ENCODE measurements around the gene LTBP3. TPM values are rescaled to one million over a fixed set of nuclear protein-coding genes. Genes with fewer than 3 reads are reported as not detected.

LTBP3 gene
- total and polyA plus RNA-seq, 5 donors from 2014 or later, result 9.2 to 132 (median 14.6) TPM

DNA sequence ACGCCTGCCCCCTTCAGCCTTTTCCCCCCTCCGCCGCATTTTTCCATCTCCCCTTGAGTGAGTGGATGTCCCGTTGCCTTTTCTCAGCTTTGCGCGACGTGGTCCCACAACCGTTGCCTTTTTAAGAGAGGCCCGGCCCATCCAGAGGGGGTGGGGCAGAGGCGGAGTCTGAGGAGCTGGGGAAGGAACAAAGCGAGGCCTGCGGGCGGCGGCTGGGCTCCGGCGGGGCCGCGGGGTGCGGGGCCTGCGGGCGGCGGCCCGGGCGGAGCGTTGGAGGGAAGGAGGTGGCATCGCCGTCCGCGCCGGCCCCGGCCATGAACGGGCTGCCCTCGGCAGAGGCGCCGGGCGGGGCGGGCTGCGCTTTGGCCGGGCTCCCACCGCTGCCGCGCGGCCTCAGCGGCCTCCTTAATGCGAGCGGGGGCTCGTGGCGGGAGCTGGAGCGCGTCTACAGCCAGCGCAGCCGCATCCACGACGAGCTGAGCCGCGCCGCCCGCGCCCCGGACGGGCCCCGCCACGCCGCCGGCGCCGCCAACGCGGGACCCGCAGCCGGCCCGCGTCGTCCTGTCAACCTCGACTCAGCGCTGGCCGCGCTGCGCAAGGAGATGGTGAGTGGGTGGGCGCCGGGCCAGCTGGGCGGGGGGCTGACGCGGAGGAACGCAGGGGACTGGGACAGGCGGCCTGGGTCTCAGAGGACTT is 14.3 kb upstream of the LTBP3 start, which contains the start of gene FAM89B:
Gene FAM89B (plus strand): TSS at position 183 of the 696 bp plus-strand sequence. CDS start 132 bp downstream, at position 315.
- Mint-ChIP-seq H3K36me3 (no peaks in the 10 kb centered on the region), H3K27ac (peak within 1 kb of the TSS; percentile 93 to 97 (median 95)), H3K4me1 (peaks cover 0 to 72% (median 32%) of the 10 kb centered on the region in 4 donors), H3K9me3 (peaks cover 0 to 2% (median 0%) of the 10 kb centered on the region in 7 donors), H3K4me3 (peak within 1 kb of the TSS; percentile 95 to 100 (median 98)), H3K27me3 (peaks cover 9% of the 10 kb centered on the region)
- Histone ChIP-seq H3K27me3 (ENCODE audit: control insufficient read depth, insufficient read depth, low read length) (no peaks in the 10 kb centered on the region), H3K4me3 (ENCODE audit: low read depth, low read length) (peak within 1 kb of the TSS; percentile 90), H3K4me1 (ENCODE audit: control insufficient read depth, insufficient read depth, low read length, poor library complexity, severe bottlenecking) (peaks cover 82% of the 10 kb centered on the region), H3K36me3 (ENCODE audit: control insufficient read depth, insufficient read depth, low read length) (no peaks in the 10 kb centered on the region), H3K9me3 (ENCODE audit: control insufficient read depth in 2 of 2, low read length in 2 of 2) (no peaks in the 10 kb centered on the region), H3K27ac (ENCODE audit: insufficient read depth, low read length, poor library complexity, severe bottlenecking) (peak within 1 kb of the TSS; percentile 100)
- peak; percentile 82 to 93 (median 86) for DNase-seq
- peak; percentile 19 to 26 for ATAC-seq (ENCODE audit: low read depth in 2 of 2)

- Mint-ChIP-seq H3K27ac (peak overlapping the region; percentile 93 to 97 (median 95)), H3K4me1 (peaks cover 0 to 70% (median 33%) of the 10 kb centered on the region in 4 donors), H3K36me3 (no peaks in the 10 kb centered on the region), H3K27me3 (peaks cover 9% of the 10 kb centered on the region), H3K4me3 (peak overlapping the region; percentile 95 to 100 (median 98)), H3K9me3 (peaks cover 0 to 2% (median 0%) of the 10 kb centered on the region in 7 donors)
- ATAC-seq (ENCODE audit: low read depth in 2 of 2), result no peak
- DNase-seq, result peak in 1 of 3 donors; percentile 54
- peak overlapping the region; percentile 100 for H3K27ac ChIP-seq (ENCODE audit: insufficient read depth, low read length, poor library complexity, severe bottlenecking)
- no peaks in the 10 kb centered on the region for H3K9me3 ChIP-seq (ENCODE audit: control insufficient read depth in 2 of 2, low read length in 2 of 2)
- H3K36me3 ChIP-seq (ENCODE audit: control insufficient read depth, insufficient read depth, low read length), result no peaks in the 10 kb centered on the region
- H3K4me1 ChIP-seq (ENCODE audit: control insufficient read depth, insufficient read depth, low read length, poor library complexity, severe bottlenecking), result peaks cover 79% of the 10 kb centered on the region
- H3K27me3 ChIP-seq (ENCODE audit: control insufficient read depth, insufficient read depth, low read length), result no peaks in the 10 kb centered on the region
- peak overlapping the region; percentile 60 for H3K4me3 ChIP-seq (ENCODE audit: low read depth, low read length)
Measured at GRCh38 chr11:65571940-65572339, 13.8 kb upstream of the LTBP3 start.

GRCh38 chr11:65571420-65571819 is 13.3 kb upstream of the LTBP3 start:
- H3K4me3 ChIP-seq (ENCODE audit: low read depth, low read length), result peak overlapping the region; percentile 87
- Mint-ChIP-seq H3K9me3 (peaks cover 0 to 2% (median 0%) of the 10 kb centered on the region in 7 donors), H3K27me3 (peaks cover 9% of the 10 kb centered on the region), H3K27ac (peak overlapping the region; percentile 93 to 97 (median 95)), H3K36me3 (no peaks in the 10 kb centered on the region), H3K4me1 (peaks cover 0 to 70% (median 37%) of the 10 kb centered on the region in 4 donors), H3K4me3 (peak overlapping the region; percentile 95 to 100 (median 98))
- peaks cover 79% of the 10 kb centered on the region for H3K4me1 ChIP-seq (ENCODE audit: control insufficient read depth, insufficient read depth, low read length, poor library complexity, severe bottlenecking)
- ATAC-seq (ENCODE audit: low read depth in 2 of 2) (no peak), DNase-seq (no peak)
- H3K9me3 ChIP-seq (ENCODE audit: control insufficient read depth in 2 of 2, low read length in 2 of 2), result no peaks in the 10 kb centered on the region
- peak overlapping the region; percentile 100 for H3K27ac ChIP-seq (ENCODE audit: insufficient read depth, low read length, poor library complexity, severe bottlenecking)
- H3K27me3 ChIP-seq (ENCODE audit: control insufficient read depth, insufficient read depth, low read length), result no peaks in the 10 kb centered on the region
- H3K36me3 ChIP-seq (ENCODE audit: control insufficient read depth, insufficient read depth, low read length), result no peaks in the 10 kb centered on the region

DNA sequence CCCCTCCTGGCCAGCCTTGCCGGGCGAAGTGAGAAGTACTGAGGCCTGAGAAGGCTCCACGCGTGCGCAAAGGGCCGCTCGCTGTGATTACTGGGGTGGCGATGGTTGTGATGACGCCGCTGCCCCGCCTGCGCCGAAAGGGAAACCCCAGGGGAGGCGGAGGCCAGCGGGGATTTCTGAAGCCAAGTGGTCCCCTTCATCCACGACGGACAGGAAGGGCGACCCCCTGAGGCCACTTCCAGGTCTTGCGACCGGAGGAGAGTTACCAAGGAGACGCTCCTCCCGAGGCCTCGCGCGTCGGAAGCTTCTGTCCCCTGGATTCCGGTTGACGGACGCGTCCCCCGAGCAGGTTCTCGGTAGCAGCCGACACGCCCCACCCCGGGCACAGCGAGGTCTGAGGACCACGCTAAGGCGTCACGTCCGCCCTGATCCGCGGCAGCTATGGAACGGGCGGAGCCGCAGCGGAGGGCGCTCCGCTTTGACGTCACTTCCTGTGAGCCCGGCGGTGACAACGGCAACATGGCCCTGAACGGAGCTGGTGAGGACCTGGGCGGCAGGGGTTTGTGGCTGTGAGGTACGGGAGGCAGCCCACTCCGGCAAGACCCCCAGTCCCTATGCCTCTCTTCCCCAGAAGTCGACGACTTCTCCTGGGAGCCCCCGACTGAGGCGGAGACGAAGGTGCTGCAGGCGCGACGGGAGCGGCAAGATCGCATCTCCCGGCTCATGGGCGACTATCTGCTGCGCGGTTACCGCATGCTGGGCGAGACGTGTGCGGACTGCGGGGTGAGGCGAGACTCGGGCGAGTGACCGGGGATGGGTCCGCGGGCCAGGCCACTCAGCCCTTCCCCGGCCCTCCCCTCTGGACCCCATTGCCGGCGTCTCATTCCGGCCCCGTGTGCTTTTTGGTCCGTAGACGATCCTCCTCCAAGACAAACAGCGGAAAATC is 12.1 kb upstream of the LTBP3 start, which contains the start of gene ZNRD2:
Gene ZNRD2 (plus strand): TSS at position 505 of the 946 bp plus-strand sequence. CDS start 15 bp downstream, at position 520.
- H3K36me3 Mint-ChIP-seq, result no peaks in the 10 kb centered on the region
- Histone ChIP-seq H3K27ac (ENCODE audit: insufficient read depth, low read length, poor library complexity, severe bottlenecking) (peak within 1 kb of the TSS; percentile 100), H3K27me3 (ENCODE audit: control insufficient read depth, insufficient read depth, low read length) (no peaks in the 10 kb centered on the region), H3K4me1 (ENCODE audit: control insufficient read depth, insufficient read depth, low read length, poor library complexity, severe bottlenecking) (peaks cover 83% of the 10 kb centered on the region), H3K4me3 (ENCODE audit: low read depth, low read length) (peak within 1 kb of the TSS; percentile 87), H3K9me3 (ENCODE audit: control insufficient read depth in 2 of 2, low read length in 2 of 2) (no peaks in the 10 kb centered on the region), H3K36me3 (ENCODE audit: control insufficient read depth, insufficient read depth, low read length) (no peaks in the 10 kb centered on the region)
- peak within 1 kb of the TSS; percentile 95 to 100 (median 98) for H3K4me3 Mint-ChIP-seq
- peak; percentile 78 to 82 for ATAC-seq (ENCODE audit: low read depth in 2 of 2)
- peaks cover 0 to 2% (median 0%) of the 10 kb centered on the region in 7 donors for H3K9me3 Mint-ChIP-seq
- peaks cover 0 to 76% (median 45%) of the 10 kb centered on the region in 4 donors for H3K4me1 Mint-ChIP-seq
- H3K27me3 Mint-ChIP-seq, result peaks cover 9% of the 10 kb centered on the region
- DNase-seq, result peak; percentile 98 to 99 (median 99)
- H3K27ac Mint-ChIP-seq, result peak within 1 kb of the TSS; percentile 97 to 99 (median 98)

- Histone ChIP-seq H3K9me3 (ENCODE audit: control insufficient read depth in 2 of 2, low read length in 2 of 2) (no peaks in the 10 kb centered on the region), H3K4me1 (ENCODE audit: control insufficient read depth, insufficient read depth, low read length, poor library complexity, severe bottlenecking) (peaks cover 83% of the 10 kb centered on the region), H3K4me3 (ENCODE audit: low read depth, low read length) (peak overlapping the region; percentile 87), H3K27me3 (ENCODE audit: control insufficient read depth, insufficient read depth, low read length) (no peaks in the 10 kb centered on the region), H3K27ac (ENCODE audit: insufficient read depth, low read length, poor library complexity, severe bottlenecking) (peak overlapping the region; percentile 100), H3K36me3 (ENCODE audit: control insufficient read depth, insufficient read depth, low read length) (no peaks in the 10 kb centered on the region)
- Mint-ChIP-seq H3K4me1 (peaks cover 0 to 75% (median 47%) of the 10 kb centered on the region in 4 donors), H3K36me3 (no peaks in the 10 kb centered on the region), H3K9me3 (peaks cover 0 to 2% (median 0%) of the 10 kb centered on the region in 7 donors), H3K27me3 (peaks cover 9% of the 10 kb centered on the region), H3K27ac (peak overlapping the region; percentile 97 to 99 (median 98)), H3K4me3 (peak overlapping the region; percentile 95 to 100 (median 98))
- ATAC-seq (ENCODE audit: low read depth in 2 of 2) (peak; percentile 18 to 21), DNase-seq (no peak)
Measured at GRCh38 chr11:65569164-65569972, 11.2 kb upstream of the LTBP3 start.

DNA sequence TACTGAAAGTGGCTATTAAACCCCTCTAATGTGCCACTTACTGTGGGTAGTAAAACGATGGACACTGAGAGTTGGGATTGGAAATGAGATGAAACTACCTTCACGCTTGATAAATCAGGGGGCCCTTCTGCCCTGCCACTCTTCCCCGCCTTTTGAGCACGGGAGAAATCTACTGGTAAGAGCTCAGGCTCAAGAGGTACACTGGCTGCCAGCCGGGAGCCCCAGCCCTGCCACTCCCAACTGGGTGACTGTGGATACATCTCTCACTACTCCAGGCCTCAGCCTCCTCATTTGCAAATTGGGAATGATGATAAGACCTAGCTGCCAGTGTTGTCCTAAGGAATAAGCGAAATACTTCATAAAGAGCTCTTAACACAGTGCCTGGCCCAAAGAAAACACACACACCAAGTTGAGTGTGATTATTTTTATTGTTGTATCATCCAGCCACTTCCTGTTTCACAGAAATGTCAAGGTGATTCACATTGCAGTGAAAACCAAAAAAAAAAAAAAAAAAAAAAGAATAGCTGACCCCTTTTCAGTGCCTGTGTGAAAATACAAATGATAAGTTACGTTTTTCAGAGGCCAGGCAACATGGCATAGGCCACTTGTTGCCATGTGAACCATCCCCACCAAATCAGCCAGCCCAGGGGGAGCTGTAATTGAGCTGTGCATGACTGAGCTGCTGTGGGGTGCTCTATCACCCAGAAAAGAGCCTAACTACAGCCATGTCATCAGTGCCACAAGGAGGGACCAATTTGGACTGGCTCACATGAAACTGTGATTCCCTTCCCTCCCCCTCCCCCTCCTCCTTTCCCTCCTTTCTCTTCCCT is 7.7 kb upstream of the LTBP3 start:
- H3K4me1 Mint-ChIP-seq, result peaks cover 0 to 63% (median 39%) of the 10 kb centered on the region in 4 donors
- H3K4me1 ChIP-seq (ENCODE audit: control insufficient read depth, insufficient read depth, low read length, poor library complexity, severe bottlenecking), result peaks cover 60% of the 10 kb centered on the region
- peaks cover 9% of the 10 kb centered on the region for H3K27me3 Mint-ChIP-seq
- DNase-seq (peak in 2 of 3 donors; percentile 36 to 68), ATAC-seq (ENCODE audit: low read depth in 2 of 2) (peak in 1 of 2 donors; percentile 3)
- peak overlapping the region; percentile 100 for H3K27ac ChIP-seq (ENCODE audit: insufficient read depth, low read length, poor library complexity, severe bottlenecking)
- H3K9me3 ChIP-seq (ENCODE audit: control insufficient read depth in 2 of 2, low read length in 2 of 2), result no peaks in the 10 kb centered on the region
- peak overlapping the region; percentile 78 to 95 (median 82) for H3K4me3 Mint-ChIP-seq
- H3K36me3 ChIP-seq (ENCODE audit: control insufficient read depth, insufficient read depth, low read length), result no peaks in the 10 kb centered on the region
- H3K27me3 ChIP-seq (ENCODE audit: control insufficient read depth, insufficient read depth, low read length), result no peaks in the 10 kb centered on the region
- H3K4me3 ChIP-seq (ENCODE audit: low read depth, low read length), result peak overlapping the region; percentile 65
- peaks cover 0 to 2% (median 0%) of the 10 kb centered on the region in 7 donors for H3K9me3 Mint-ChIP-seq
- H3K36me3 Mint-ChIP-seq, result no peaks in the 10 kb centered on the region
- peak overlapping the region; percentile 90 to 96 (median 92) for H3K27ac Mint-ChIP-seq
